NCI-H1417 treated with DMSO at 0.1 percent for 48 hours (cell line): ENCODE results near the gene TMPRSS12.
"Not testable (repeated sequence)": the region's sequence is repeated elsewhere in the genome, so short reads cannot be mapped to it uniquely, and the experiment has no call there.

Experiments
- DNase-seq: peaks from one replicate; lab custom pipeline; 2025; lab: John Stamatoyannopoulos, UW

The TMPRSS12 gene

DNA sequence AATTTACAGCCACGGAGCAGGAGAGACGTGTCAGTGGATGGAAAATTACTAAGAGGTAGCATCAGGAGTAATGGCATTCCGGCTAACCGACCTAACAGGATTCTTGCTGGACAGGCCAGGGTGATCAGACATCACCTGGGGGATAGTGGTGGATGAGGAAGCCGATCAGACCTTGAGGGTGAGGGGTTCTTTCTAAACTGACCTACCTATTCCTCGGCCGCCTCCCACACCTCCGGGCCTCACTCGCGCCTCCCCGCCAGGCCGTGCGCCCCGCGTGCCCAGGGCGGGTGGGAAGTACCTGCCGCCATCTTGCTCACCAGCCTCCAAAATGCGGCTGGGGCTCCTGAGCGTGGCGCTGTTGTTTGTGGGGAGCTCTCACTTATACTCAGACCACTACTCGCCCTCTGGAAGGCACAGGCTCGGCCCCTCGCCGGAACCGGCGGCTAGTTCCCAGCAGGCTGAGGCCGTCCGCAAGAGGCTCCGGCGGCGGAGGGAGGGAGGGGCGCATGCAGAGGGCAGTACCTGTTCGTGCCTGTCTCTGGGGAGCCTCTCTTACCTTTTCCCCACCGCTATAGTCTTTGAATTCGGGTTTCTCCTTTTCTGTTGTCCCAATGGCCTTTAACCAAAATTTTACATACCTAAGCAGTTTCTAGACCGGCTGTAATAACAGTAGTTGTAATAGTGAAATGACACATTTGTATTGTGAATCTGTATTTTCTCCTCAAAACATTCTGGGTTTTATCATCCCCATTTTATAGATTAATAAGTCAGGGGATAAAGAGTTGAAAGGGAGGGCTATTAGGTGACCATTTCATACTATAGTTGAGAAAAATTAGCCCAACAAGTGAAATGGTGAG, at the start of gene TMPRSS12:
Gene TMPRSS12 (plus strand): TSS at position 290 of the 857 bp plus-strand sequence. CDS start 39 bp downstream, at position 329.
- DNase-seq = no peak

DNA sequence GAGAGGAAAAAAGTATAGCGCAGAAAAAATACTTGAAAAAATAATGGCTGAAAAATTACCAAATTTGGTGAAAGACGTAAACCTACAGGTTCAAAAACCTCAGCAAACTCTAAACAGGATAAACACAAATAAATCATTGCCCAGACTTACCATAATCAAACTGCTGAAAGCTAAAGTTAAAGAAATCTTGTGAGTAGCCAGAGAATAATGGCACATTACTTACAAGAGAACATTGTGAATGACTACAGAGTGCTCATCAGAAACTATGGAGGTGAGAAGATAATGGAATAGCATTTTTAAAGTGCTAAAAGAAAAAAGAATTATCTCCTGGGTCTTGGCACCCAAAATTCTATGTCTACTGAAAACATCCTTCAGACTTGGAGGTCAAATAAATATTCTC, 42.8 kb upstream of the TMPRSS12 start:
- DNase-seq = no peak

GRCh38 chr12:50803230-50803875, 39.4 kb upstream of the TMPRSS12 start:
- no peak for DNase-seq

DNA sequence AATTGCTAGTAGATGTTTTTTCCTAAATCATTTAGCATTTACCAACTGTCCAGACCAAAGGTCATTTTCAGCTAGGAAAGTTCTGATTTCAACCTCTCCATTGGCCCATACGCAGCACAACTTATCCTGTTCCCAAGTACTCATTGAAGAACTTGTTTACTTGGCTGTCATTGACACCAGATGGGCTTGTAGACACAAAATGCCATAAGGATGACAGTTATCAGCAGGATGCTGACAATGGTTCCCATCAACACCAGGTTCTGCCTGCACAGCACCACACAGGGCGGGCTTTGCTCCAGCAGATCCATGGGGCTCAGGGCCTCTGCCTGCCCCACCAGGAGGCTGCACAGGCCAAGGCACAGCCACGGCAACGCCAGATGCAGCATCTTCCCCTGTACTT, 36.5 kb upstream of the TMPRSS12 start:
- no peak for DNase-seq

DNA sequence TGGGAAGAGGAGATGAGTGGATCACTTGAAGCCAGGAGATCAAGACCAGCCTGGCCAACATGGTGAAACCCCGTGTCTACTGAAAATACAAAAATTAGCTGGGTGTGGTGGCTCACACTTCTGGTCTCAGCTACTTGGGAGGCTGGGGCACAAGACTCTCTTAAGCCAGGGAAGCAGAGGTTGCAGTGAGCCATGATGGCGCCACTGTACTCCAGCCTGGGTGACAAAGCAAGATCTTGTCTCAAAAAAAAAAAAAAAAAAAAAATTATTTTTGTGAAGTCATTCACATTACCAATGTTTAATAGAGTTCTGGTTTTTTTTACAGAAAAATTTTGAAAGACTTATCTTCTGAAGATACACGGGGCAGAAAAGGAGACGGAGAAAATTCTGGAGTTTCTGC, 33.6 kb upstream of the TMPRSS12 start:
- not testable (repeated sequence) for DNase-seq

DNA sequence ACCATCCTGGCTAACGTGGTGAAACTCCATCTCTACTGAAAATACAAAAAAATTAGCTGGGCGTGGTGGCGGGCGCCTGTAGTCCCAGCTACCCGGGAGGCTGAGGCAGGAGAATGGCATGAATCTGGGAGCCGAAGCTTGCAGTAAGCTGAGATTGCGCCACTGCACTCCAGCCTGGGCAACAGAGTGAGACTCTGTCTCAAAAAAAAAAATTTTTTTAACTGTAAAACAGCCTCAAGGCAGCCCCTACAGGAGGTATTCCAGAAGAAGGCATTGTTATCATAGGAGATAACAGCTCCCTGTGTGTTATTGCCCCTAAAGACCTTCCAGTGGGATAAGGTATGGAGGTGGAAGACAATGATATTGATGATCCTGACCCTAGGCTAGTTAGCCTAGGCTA, 27.8 kb upstream of the TMPRSS12 start:
- not testable (repeated sequence) for DNase-seq

GRCh38 chr12:50820177-50820576, 22.5 kb upstream of the TMPRSS12 start:
- DNase-seq = no peak

GRCh38 chr12:50822082-50822481, 20.6 kb upstream of the TMPRSS12 start:
- no peak for DNase-seq

- not testable (repeated sequence) for DNase-seq
Measured at GRCh38 chr12:50823724-50824123, 19.0 kb upstream of the TMPRSS12 start.

DNA sequence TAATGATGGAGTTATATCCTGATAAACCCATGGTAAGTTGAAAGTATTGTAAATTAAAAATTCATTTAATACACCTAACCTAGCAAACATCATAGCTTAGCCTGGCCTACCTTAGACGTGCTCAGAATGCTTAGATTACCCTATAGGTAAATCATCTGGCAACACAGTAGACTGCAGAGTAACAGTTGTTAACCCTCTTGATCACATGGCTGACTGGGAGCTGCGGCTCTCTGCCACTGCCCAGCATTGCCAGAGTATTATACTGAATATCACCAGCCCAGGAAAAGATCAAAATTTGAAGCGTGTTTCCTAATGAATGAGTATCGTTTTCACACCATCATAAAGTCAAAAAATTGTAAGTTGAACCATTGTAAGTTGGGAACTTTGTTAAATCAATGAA, 17.8 kb upstream of the TMPRSS12 start:
- DNase-seq = no peak

GRCh38 chr12:50825372-50825838, 17.3 kb upstream of the TMPRSS12 start:
- no peak for DNase-seq

- DNase-seq = no peak
Measured at GRCh38 chr12:50828121-50828520, 14.6 kb upstream of the TMPRSS12 start.

- no peak for DNase-seq
Measured at GRCh38 chr12:50828886-50829285, 13.8 kb upstream of the TMPRSS12 start.

DNA sequence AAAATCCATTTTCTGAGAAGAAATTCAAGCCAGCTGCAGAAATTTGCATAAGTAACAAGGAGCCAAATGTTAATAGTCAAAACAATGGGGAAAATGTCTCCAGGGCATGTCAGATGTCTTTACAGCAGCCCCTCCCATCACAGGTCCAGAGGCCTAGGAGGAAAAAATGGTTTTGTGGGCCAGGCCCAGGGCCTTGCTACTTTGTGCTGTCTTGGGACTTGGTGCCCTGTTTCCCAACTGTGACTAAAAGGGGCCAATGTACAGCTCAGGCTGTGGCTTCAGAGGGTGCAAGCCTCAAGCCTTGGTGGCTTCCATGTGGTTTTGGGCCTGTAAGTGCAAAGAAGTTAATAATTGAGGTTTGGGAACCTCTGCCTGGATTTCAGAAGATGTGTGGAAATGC, 8.9 kb upstream of the TMPRSS12 start:
- DNase-seq = not testable (repeated sequence)

- DNase-seq = no peak
Measured at GRCh38 chr12:50839042-50839441, 3.7 kb upstream of the TMPRSS12 start.

GRCh38 chr12:50840809-50841487, 1.8 kb upstream of the TMPRSS12 start:
- no peak for DNase-seq

- DNase-seq = no peak
Measured at GRCh38 chr12:50841716-50842531, 802 bp upstream of the TMPRSS12 start.

DNA sequence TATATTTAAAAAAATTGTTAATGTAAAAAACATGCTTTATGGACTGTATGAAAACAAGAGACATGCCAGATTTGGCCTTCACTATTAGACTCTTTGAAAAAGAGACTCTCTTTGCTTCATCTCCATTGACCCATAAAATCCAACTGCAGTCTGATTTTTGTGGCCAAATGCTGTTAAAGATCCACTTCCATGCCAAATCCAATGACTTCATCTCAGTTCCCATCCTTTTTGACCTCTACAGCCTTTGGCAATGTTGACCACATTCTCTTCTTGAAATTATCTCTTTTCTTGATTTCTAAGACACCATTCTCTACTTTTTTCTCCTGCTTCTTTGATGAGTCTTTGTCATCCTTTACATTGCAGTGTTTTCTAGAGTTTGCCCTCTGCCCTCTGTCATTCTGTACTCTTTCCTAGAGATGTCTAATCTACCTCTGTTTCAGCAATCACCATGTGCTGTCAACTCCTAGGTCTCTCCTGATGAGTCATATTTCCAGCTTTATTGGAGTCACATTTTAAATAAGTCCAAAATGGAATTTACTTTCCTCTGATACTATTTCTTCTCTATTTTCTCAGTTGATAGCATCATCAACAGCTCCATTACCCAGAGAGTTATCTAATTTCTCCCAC, 2.4 kb downstream of the TMPRSS12 start:
- DNase-seq = no peak

DNA sequence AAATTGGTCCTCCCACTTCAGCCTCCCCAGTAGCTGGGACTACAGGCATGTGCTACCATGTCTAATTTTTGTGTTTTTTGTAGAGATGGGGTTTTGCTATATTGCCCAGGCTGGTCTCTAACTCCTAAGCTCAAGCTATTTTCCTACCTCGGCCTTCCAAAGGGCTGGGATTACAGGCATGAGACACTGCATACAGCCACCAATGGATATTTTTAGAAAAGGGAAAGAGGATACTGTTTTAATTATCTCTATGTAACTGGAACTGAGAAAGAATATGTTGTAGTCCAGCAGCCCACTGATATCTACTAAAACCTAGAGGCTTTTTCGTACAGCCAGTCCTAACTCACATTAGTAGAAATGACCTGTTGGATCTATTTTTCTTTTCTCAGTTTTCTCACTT, 6.2 kb downstream of the TMPRSS12 start:
- no peak for DNase-seq

DNA sequence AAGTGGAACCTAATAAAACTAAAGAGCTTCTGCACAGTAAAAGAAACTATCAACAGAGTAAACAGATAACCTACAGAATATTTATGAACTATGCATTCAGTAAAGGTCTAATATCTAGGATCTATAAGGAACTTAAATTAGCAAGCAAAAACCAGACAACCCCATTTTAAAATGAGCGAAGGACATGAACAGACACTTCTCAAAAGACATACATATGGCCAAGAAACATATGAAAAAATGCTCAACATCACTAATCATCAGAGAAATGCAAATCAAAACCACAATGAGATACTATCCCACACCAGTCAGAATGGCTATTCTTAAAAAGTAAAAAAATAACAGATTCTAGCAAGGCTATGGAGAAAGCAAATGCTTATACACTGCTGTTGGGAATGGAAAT, 12.5 kb downstream of the TMPRSS12 start:
- DNase-seq = not testable (repeated sequence)

DNA sequence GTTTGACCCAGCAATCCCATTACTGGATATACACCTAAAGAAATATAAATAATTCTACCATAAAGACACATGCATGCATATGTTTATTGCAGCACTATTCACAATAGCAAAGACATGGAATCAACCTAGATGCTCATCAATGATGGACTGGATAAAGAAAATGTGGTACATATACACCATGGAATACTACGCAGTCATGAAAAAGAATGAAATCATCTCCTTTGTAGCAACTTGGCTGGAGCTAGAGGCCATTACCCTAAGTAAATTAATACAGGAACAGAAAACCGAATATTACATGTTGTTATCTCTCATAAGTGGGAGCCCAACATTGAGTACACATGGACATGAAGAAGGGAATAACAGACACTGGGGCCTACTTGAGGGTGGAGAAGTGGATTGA, 13.0 kb downstream of the TMPRSS12 start:
- not testable (repeated sequence) for DNase-seq
